GM18519 (cell line): ENCODE data around the gene ITPR1.
"Not testable (repeated sequence)": the region's sequence is repeated elsewhere in the genome, so short reads cannot be mapped to it uniquely, and the experiment has no call there.

Experiments used
- ATAC-seq: cut with Tn5 transposase; IDR thresholded peaks from one replicate; pipeline ENCODE4 v1.9.1; 2021; ENCODE audit warnings: mild to moderate bottlenecking, moderate library complexity; ENCODE audit not compliant: unreplicated experiment, low FRiP score

Gene ITPR1

DNA sequence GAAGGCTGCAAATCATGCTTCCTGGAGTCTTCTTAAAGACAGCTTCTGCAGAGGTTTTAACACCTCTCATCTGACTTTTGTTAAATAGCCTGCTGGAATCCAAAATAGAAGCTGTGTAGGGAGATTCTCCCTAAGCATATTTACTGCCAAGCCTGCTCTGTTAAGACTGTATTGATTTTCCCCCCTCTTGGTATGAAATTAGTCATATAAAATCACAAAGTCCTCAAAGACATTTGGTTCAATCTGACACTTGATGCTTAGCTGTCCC is 94.6 kb downstream of the ITPR1 start:
- no peak for ATAC-seq

DNA sequence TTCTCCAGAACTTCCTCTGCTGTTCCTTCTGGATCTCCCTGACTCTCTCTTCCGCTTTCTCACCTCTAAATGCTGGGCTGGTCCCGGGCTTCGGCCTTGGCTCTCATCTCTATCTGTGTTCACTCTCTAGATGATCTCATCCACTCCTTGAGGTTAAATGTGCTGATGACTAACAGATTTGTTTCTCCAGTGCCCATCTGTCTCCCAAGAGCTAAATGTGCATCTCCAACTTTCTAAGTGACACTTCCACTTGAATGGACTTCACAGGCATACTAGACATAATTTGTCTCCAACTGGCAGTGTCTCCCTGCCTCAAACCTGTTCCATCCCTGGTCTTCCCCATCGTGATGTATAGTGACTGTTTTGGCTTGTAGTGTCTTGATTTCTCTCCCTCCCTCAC is 95.3 kb downstream of the ITPR1 start:
- ATAC-seq = no peak

DNA sequence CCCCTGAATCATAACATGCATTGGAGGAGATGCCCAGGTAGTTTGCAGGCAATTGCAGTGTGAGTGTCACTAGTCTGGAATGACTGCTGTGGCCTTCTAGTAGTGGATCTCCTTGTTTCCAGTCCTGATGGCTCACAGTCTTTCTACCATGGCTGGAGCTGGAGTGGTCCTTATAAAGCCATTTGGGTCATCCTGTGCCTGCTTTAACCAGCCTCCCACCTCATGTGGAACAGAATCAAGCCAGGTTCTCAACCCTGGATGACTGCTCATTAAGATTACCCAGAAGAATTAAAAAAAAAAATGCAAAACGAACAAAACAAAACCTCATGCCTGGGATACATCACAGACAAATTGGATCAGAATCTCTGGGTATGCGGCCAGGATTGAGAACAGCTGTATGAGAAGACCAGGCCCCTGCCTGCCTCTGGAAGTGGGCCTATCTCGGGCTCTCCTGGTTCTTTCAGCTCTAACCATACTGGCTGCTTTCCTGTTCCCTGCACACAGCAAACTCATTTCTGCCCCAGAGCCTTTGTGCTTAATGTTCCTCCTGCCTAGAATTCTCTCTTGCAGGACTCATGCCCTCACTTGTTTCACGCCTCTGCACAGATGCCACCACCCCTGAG is 96.4 kb downstream of the ITPR1 start:
- no peak for ATAC-seq

DNA sequence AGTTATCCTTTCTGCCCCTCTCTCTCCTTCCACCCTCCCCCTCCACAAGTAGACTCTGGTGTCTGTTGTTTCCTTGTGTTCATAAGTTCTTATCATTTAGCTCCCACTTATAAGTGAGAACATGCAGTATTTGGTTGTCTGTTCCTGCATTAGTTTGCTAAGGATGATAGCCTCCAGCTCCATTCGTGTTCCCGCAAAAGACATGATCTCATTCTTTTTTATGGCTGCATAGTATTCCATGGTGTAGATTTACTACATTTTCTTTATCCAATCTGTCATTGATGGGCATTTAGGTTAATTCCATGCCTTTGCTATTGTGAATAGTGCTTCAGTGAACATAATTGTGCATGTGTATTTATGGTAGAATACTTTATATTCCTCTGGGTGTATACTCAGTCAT is 97.7 kb downstream of the ITPR1 start:
- ATAC-seq = not testable (repeated sequence)

DNA sequence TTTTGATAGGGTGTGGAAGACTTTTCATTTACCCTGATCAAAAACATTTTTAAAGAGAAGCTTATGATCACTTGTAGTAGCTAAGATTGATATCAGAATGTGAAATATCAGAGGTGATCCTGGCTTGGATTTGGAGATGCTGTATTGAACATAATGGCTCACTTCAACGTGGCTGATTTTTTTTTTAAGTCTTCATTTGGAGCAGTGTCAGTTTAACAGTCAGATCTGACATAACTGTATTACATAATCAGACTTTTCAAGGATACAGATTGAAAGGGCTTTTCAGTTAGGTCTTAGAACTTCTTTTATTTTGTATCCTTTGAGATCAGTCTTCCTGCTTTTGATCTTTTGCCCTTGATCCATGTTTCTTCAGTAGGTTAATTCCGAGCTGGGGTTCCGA is 98.5 kb downstream of the ITPR1 start:
- ATAC-seq = no peak

DNA sequence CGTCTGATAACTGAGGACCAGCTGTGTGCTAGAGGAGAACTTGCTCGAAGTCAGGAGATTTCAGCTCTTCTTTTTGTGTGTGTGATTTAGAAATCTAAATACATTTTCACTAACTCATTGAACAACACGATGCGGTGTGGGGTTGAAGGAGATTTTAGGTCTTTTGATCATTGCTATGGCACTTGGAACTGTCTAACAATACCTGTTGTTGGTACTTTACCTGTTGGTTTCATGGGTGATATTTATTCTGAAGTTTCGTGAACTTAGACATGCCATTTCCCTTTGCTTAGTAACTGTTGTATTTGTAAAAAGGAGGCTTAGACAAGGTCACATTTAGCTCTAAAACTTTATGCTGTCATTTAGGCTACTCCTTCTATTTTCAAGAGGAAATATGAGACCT is 99.9 kb downstream of the ITPR1 start:
- ATAC-seq = no peak

DNA sequence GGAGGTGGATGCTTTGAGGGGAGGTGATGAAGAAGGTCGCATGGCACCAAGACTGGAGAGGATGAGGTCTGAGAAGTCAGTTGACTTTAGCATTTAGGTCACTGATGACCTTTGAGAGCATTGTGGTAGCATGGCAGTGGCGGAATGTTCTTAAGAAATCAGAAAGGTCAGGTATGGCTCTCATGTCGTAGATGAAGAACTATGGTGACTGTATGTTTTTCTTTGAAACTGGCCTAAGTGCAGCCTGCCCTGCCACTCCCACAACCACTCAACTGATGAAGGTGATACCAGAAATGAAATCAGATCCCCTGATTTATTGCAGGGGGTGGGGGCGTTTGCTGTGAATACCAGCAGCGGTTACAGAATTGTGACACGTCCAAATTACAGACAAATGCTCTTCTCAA is 102.6 kb downstream of the ITPR1 start:
- ATAC-seq = no peak

DNA sequence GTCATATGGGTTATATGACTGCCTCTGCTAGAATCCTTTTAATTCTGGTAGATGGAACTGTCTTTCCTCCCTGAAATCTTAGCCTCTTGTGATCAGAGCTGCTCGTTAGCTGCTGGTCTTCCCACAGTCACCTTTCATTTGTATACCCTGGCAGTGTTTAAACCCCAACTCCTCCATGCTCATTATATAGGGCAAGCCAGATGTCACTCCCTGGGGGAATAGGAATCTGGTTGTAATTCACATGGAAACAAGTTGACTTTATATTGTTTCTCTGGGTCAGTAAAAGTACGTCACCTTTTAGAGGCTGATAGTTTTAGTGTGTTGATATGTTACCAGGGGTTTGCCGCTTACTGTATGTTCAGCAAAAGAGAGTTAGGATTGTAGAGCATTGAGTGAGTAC is 103.5 kb downstream of the ITPR1 start:
- no peak for ATAC-seq

DNA sequence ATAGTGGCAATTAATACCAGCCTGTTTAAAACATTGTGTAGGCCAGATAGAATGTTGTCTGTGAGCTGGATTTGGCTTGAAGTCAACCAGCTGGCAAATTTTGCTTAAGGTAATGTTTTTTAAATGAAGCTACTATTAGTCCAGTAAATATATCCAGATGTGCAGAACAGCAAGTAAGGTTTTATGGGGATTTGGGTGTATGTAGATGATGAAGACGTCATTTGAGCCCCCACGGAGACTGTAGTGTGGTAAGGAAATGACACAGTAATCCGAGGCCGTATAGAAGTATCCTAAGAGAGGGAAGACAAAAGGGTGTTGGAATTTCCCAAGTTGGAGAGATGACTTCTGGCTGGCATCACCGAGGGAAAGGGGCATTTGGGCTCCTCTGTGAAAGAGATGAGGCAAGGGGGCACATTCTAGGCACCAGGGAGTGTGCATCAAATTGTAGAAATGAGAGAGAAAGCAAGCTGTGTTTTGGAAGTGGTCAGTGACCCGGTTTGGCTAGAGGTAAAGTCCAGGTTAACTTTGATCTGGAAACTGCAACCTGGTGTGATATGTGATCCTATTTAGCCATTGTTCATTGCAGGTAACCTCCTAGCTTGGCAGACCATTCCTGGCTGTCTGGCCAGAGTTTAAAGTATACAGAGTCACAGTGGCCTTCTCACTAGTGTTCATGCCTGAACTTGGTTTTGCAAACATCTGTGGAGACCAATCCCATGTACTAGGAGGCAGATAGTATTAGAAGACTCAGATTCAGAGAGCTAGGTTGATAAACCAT is 104.2 kb downstream of the ITPR1 start:
- ATAC-seq = no peak

DNA sequence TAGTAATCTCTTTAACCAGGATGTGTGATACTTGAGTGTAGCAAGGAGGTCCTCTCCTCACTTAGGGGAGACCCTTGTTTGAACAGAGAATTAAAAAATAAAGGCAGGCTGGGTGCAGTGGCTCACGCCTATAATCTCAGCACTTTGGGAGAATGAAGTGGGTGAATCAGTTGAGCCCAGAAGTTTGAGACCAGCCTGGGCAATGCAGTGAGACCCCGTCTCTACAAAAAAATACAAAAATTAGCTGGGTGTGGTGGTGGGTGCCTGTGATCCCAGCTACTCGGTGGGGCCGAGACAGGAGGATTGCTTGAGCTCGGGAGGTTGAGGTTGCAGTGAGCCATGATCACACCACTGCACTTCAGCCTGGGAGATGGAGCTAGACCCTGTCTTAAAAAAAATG is 105.1 kb downstream of the ITPR1 start:
- not testable (repeated sequence) for ATAC-seq

DNA sequence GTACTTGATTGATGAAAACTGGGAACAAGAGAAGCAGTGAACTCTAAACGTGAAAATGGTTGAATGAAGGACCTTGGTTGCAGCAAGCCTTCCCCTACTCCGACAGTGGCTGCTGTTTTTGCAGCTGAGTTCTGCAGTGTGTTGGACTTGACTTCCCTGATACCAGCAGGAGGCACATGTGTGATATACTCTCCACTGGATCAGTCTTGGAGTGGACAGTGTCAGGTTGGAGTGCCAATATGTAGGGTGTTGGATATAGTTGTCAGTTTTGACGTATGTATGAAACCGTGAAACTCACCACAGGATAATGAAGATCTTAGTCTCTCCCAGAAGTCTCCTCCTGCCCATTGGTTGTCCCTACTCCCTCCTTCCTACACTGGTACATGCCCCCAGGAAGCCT is 106.5 kb downstream of the ITPR1 start:
- ATAC-seq = no peak

DNA sequence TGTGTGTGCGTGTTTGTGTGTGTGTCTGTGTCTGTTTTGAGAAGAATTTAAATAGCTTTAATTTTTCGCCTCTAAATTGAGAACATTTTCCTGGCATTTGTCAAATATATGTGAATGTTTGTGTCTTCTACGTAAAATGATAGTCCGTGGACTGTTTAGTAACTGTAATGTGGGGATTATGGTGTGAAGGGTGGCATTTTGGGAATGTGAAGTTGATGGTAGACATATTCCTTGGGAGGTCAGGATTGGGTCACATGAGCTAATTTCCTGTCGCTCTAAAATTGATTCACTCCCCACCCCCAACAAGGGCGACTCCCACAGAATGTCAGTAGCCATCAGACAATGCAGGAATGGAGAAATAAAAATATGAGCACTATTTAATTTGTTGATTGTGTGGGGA is 107.3 kb downstream of the ITPR1 start:
- ATAC-seq = no peak

DNA sequence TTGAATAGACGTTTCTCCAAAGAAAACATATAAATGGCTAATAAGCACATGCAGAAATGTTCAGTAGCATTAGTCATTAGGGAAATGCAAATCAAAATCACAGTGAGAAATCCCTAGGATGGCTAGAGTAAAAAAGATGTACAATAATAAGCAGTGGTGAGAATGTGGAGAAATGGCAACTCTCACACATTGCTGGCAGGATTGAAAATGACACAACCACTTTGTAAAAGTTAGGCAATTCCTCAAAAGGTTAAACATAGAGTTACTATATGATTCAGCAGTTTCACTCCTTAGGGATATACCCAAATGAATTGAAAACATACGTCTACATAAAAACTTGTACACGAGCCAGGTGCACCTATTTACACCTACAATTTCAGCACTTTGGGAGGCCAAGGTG is 108.7 kb downstream of the ITPR1 start:
- ATAC-seq = no peak

DNA sequence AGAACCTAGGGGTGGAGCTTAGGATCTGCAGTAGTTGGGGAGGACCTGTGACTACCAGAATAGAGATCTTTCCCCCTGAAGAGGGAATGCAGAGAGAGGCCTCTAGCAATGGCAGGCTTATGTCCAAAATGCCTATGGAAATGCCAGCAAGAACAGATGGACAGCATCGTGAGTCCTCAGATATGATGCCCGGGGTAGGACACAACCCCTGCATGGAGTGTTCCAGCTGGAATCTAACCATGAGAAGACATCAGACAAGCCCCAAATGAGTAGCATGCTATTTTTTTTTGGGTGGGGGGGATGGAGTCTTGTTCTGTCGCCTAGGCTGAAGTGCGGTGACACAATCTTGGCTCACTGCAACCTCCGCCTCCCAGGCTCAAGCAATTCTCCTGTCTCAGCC is 111.5 kb downstream of the ITPR1 start:
- ATAC-seq = no peak

DNA sequence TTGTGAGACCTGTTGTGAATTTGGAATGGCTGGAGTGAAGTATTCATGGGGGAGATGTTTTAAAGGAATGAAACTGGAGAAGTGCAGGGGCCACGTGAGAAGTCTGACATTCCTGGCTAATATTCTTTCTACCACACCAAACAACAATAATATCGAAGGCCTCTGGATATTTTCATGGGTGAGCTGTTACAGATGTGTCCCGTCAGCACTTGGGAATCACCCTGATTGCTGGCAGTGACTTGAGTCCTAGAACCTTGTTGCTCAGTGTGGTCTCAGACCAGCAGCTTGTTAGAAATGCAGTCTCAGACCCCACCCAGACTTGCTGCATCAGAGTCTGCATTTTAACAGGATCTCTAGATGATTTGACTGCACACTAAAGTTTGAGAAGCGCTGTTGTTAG is 113.8 kb downstream of the ITPR1 start:
- no peak for ATAC-seq

DNA sequence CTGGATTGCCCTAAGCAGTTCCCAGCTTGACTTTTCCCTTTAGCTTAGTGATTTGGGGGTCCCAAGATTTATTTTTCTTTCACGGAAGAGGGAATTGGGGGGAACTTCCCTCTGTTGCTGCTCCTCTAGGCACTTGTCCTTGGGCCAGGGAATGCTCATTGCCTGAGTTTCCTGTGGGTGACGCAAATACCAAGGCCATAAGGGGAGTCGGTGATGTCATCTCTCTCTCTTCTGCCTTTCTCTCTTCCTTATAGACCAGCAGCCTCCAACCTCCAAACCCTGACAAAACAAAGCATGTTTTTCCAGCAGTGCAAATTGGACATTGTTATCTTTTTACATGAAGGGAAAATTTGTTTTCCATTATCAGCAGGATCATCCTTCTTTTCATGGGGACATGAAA is 120.2 kb downstream of the ITPR1 start:
- no peak for ATAC-seq

DNA sequence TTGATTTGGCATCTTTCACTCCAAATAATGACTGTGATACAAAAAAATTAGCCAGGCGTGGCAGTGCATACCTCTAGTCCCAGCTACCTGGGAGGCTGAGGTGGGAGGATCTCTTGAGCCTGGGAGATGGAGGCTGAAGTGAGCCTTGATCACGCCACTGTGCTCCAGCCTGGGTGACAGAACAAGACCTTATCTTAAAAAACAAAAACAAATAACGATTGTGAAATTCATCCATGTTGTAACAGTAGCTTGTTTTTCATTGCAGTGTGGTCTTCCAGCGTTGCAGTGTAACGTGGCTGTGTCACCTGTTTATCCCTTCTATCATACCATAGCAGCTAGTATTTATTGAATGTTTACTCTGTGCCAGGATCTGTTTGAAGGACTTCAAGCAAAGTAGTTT is 120.9 kb downstream of the ITPR1 start:
- no peak for ATAC-seq

DNA sequence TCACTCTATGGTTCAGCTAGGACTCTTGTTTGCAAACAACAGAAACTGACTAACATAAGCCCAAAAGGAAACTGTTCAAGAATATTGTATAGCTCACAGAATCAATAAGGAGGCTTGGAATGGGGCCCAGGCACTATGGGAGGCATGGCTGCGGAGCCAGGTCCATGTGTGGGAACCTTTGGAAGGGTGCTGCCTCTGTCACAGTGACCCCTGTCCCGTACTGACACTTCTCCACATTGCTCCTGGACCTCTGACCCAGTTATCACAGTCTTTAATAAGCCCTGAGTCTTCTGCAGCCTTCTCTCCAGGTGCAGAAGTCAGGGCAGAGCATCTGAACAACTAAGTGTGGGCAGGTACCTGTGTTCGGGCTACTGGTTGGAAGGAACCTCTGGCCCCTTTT is 121.8 kb downstream of the ITPR1 start:
- no peak for ATAC-seq

DNA sequence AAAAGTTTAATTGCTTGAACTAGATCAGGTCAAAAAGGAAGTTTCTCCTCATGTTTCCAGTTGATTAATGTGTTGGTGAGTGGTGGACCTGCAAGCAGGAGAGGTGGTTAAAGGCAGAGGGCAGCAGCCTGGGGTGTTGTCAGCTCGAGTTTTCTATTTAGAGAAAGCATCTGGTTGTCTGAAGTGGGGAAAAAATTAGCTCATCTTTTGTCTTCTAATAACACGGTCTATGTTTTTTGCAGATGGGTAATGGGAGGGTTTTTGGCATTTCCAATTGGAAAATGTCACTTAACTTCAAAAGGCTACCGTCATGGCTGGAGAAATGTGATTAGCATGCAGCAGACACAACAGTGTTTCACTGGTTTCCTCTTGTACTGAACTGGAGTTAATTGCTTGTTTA is 122.6 kb downstream of the ITPR1 start:
- no peak for ATAC-seq

DNA sequence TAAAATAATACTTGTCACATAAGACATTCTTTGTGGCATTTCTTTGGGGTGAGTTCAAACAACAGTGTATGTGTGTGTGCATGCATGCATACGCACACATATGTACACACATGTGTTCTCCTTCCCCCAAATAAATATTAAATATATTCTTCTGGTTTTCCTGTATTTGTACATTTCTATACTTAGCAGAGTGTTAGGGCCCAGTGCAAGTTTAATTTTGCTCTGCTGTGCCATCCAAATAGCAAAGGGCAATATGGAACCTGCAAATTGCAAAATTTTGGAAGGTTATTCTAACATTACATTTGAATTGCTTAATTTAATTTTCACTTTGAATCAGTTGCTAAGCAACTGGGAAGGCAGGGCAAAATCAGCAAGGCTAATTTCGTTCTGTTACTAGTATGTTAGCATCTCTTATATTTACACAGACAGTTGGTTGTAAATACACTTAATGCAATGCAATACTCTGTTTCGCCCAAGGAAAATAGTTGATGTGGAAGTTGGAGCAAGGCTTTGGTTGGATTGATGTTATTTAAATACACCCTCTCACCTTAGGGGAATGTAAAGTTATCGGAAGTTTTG is 130.4 kb downstream of the ITPR1 start:
- ATAC-seq = no peak

DNA sequence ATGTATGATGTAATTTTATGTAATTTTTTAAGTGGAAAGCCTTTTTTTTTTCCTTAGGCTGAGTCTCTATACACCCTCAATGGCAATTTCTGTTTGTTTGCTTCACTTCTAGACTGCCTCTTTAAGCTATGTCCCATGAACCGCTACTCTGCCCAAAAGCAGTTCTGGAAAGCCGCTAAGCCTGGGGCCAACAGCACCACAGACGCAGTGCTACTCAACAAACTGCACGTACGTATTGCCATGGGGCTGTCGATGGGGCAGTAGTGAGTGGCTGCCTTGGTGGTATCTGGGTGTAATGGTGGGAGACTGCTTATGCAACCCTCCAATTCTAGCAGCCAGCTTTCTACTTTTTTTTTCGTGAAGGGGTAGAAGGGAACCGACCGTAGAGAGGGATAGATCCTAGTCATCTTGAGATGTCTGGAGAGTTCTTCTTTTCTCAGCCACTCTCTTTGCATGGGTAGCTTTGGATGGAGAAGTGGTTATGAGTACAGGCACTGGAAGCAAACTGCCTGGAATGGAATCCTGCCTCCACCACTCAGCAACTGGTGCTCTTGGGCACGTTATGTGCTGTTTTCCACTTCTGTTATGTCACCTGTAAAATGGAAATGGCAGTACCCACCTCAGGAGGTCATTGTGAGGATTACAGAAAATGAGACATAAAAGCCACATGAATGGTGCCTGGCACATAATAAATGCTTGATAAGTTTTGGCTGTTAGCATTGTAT is 134.7 kb downstream of the ITPR1 start:
- ATAC-seq = no peak
